ENCODE data around the gene WIF1.

GRCh38 chr12:65164244-65164643, 43.1 kb upstream of the WIF1 start:
- TF ChIP-seq HDAC2 (IDR thresholded peaks at IDR 0.05) (no peak), NBN (IDR thresholded peaks at IDR 0.05) (no peak), CTCF (IDR thresholded peaks at IDR 0.05 in 2 of 3, conservative IDR thresholded peaks at IDR 0.05 in 1 of 3; ENCODE audit: control insufficient read depth in 2 of 3, extremely low read depth in 1 of 3, insufficient read depth in 1 of 3, low read depth in 3 of 3, low read length in 3 of 3) (no peak)
